Measurements from ENCODE around the gene NRTN. TPM values are rescaled to one million over a fixed set of nuclear protein-coding genes. Genes with fewer than 3 reads are reported as not detected.

The NRTN gene
- polyA plus RNA-seq, 1 experiment = 0.22 TPM

- ChIA-PET POLR2A (interaction anchor here (0.6 kb wide), 1 partner anchor 70 kb away, joined by 4 read pairs; the partner anchor contains the start of genes CATSPERD and LONP1), CTCF (interaction anchor here (1.0 to 8.1 kb wide), 3 partner anchors 14 to 70 kb away, joined by 3 to 57 read pairs (median 3); partner anchors contain the start of genes LONP1 and NRTN)
- Histone ChIP-seq H3K36me3 (ENCODE audit: control insufficient read depth, insufficient read depth, low read length) (peaks cover 32% of the 10 kb centered on the region), H3K27me3 (ENCODE audit: control insufficient read depth, insufficient read depth, low read length) (no peaks in the 10 kb centered on the region), H3K4me3 (ENCODE audit: low read depth, low read length) (peak overlapping the region; percentile 71)
- no peak for DNase-seq (ENCODE audit: low read depth)
- TF ChIP-seq, protein P1, sequence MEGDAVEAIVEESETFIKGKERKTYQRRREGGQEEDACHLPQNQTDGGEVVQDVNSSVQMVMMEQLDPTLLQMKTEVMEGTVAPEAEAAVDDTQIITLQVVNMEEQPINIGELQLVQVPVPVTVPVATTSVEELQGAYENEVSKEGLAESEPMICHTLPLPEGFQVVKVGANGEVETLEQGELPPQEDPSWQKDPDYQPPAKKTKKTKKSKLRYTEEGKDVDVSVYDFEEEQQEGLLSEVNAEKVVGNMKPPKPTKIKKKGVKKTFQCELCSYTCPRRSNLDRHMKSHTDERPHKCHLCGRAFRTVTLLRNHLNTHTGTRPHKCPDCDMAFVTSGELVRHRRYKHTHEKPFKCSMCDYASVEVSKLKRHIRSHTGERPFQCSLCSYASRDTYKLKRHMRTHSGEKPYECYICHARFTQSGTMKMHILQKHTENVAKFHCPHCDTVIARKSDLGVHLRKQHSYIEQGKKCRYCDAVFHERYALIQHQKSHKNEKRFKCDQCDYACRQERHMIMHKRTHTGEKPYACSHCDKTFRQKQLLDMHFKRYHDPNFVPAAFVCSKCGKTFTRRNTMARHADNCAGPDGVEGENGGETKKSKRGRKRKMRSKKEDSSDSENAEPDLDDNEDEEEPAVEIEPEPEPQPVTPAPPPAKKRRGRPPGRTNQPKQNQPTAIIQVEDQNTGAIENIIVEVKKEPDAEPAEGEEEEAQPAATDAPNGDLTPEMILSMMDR (IDR thresholded peaks at IDR 0.05; ENCODE audit: insufficient read depth, low read depth, low read length) = no peak
Observed at GRCh38 chr19:5789886-5790558, 14.8 kb upstream of the NRTN start.

GRCh38 chr19:5790559-5791520, 14.0 kb upstream of the NRTN start, which contains the start of gene DUS3L:
DUS3L (minus strand) TSS chr19:5791163; CDS start chr19:5791141, 22 bp downstream.
- H3K36me3 ChIP-seq (ENCODE audit: control insufficient read depth, insufficient read depth, low read length) = peaks cover 29% of the 10 kb centered on the region
- H3K27me3 ChIP-seq (ENCODE audit: control insufficient read depth, insufficient read depth, low read length) = no peaks in the 10 kb centered on the region
- ChIA-PET CTCF (interaction anchor here (0.9 to 8.1 kb wide), 6 partner anchors 9 to 103 kb away, joined by 3 to 57 read pairs (median 3); partner anchors contain the start of genes LONP1 and NRTN), POLR2A (interaction anchor here (0.6 kb wide), 1 partner anchor 71 kb away, joined by 4 read pairs; the partner anchor contains the start of genes CATSPERD and LONP1)
- peak within 1 kb of the TSS; percentile 71 for H3K4me3 ChIP-seq (ENCODE audit: low read depth, low read length)
- TF ChIP-seq, protein P1 (IDR thresholded peaks at IDR 0.05; ENCODE audit: insufficient read depth, low read depth, low read length) = no peak
- DNase-seq (ENCODE audit: low read depth) = peak; percentile 94

DNA sequence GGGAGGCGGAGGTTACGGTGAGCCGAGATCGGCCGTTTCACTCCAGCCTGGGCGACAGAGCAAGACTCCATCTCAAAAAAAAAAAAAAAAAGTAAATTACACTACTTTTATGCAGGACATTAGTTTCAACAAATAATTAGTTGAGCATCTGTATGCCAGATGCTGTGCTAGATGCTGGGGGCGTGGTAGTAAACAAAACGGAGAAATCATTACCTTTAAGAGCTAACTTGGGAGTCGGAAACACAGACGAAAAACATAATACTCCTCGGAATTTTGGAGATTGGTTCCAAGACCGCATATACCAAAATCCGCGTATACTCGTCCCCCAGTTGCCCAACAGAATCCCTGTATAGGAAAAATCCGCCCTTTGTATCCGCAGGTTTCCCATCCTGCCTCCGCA, 12.6 kb upstream of the NRTN start:
- CTCF ChIA-PET = interaction anchor here (0.9 to 8.1 kb wide), 5 partner anchors 11 to 105 kb away, joined by 3 to 57 read pairs (median 5); partner anchors contain the start of genes NRTN and RPL36
- Histone ChIP-seq H3K36me3 (ENCODE audit: control insufficient read depth, insufficient read depth, low read length) (peaks cover 18% of the 10 kb centered on the region), H3K4me3 (ENCODE audit: low read depth, low read length) (no peak overlapping the region), H3K27me3 (ENCODE audit: control insufficient read depth, insufficient read depth, low read length) (no peaks in the 10 kb centered on the region)
- POLR2A ChIA-PET = no interaction called here
- TF ChIP-seq, protein P1 (IDR thresholded peaks at IDR 0.05; ENCODE audit: insufficient read depth, low read depth, low read length) = no peak
- no peak for DNase-seq (ENCODE audit: low read depth)

GRCh38 chr19:5793188-5793587, 11.7 kb upstream of the NRTN start:
- ChIA-PET CTCF (interaction anchor here (0.6 to 8.1 kb wide), 8 partner anchors 8 to 681 kb away, joined by 3 to 57 read pairs (median 4); partner anchors contain the start of genes NRTN and RPL36), POLR2A (no interaction called here)

More at GRCh38 chr19:5793188-5793587, 11.7 kb upstream of the NRTN start:
- no peak for DNase-seq (ENCODE audit: low read depth)
- Histone ChIP-seq H3K36me3 (ENCODE audit: control insufficient read depth, insufficient read depth, low read length) (peaks cover 12% of the 10 kb centered on the region), H3K27me3 (ENCODE audit: control insufficient read depth, insufficient read depth, low read length) (no peaks in the 10 kb centered on the region), H3K4me3 (ENCODE audit: low read depth, low read length) (no peak overlapping the region)
- TF ChIP-seq, protein P1 (IDR thresholded peaks at IDR 0.05; ENCODE audit: insufficient read depth, low read depth, low read length) = no peak

All from BJ (cell line).